ENCODE data around the gene DDX17.

The DDX17 gene

DNA sequence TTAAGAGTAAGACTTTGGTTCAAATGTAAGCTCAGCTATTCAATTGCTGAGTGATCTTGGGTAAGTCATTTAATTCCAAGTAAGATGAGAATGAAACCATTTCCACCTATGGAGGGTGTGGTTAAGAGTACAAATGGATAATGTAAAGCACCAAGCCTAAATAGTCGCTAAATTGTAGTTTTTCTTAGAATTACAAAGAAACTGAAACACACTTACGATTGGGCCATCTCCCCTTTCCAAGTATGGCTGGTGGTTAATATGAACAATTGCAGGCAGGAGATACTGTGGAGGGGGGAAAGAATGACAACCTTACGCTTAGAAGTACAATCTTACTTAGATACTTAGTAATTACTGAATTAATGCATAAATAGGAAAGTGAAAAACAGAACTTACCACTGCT lies 8.2 kb downstream of the DDX17 start:
- no peak overlapping the region for H3K27ac ChIP-seq
- peaks cover 97% of the 10 kb centered on the region for H3K36me3 ChIP-seq
- no peak for TF ChIP-seq CTCF (IDR thresholded peaks at IDR 0.05; ENCODE audit: low read depth, low read length)
- no peak for DNase-seq
- H3K9me3 ChIP-seq (ENCODE audit: severe bottlenecking) = no peaks in the 10 kb centered on the region
- H3K4me3 ChIP-seq (ENCODE audit: low read depth, low read length) = no peak overlapping the region
- no peaks in the 10 kb centered on the region for H3K27me3 ChIP-seq (ENCODE audit: insufficient read depth, low read depth, severe bottlenecking)

- H3K4me3 ChIP-seq (ENCODE audit: low read depth, low read length) = no peak overlapping the region
- no peak for DNase-seq
- H3K36me3 ChIP-seq = peaks cover 97% of the 10 kb centered on the region
- TF ChIP-seq CTCF (IDR thresholded peaks at IDR 0.05; ENCODE audit: low read depth, low read length) = no peak
- no peaks in the 10 kb centered on the region for H3K27me3 ChIP-seq (ENCODE audit: insufficient read depth, low read depth, severe bottlenecking)
- no peaks in the 10 kb centered on the region for H3K9me3 ChIP-seq (ENCODE audit: severe bottlenecking)
- H3K27ac ChIP-seq = no peak overlapping the region
These were observed 11.2 kb downstream of the DDX17 start for GRCh38 chr22:38494939-38495338.

GRCh38 chr22:38494498-38494897 lies 11.6 kb downstream of the DDX17 start:
- Histone ChIP-seq H3K27me3 (ENCODE audit: insufficient read depth, low read depth, severe bottlenecking) (no peaks in the 10 kb centered on the region), H3K4me3 (ENCODE audit: low read depth, low read length) (no peak overlapping the region), H3K9me3 (ENCODE audit: severe bottlenecking) (no peaks in the 10 kb centered on the region), H3K36me3 (peaks cover 97% of the 10 kb centered on the region), H3K27ac (no peak overlapping the region)
- no peak for TF ChIP-seq CTCF (IDR thresholded peaks at IDR 0.05; ENCODE audit: low read depth, low read length)
- DNase-seq = no peak

GRCh38 chr22:38491707-38492348 lies 14.3 kb downstream of the DDX17 start:
- Histone ChIP-seq H3K27ac (no peak overlapping the region), H3K4me3 (ENCODE audit: low read depth, low read length) (no peak overlapping the region), H3K27me3 (ENCODE audit: insufficient read depth, low read depth, severe bottlenecking) (no peaks in the 10 kb centered on the region), H3K9me3 (ENCODE audit: severe bottlenecking) (no peaks in the 10 kb centered on the region), H3K36me3 (peaks cover 98% of the 10 kb centered on the region)
- TF ChIP-seq CTCF (IDR thresholded peaks at IDR 0.05; ENCODE audit: low read depth, low read length) = no peak
- DNase-seq = no peak

DNA sequence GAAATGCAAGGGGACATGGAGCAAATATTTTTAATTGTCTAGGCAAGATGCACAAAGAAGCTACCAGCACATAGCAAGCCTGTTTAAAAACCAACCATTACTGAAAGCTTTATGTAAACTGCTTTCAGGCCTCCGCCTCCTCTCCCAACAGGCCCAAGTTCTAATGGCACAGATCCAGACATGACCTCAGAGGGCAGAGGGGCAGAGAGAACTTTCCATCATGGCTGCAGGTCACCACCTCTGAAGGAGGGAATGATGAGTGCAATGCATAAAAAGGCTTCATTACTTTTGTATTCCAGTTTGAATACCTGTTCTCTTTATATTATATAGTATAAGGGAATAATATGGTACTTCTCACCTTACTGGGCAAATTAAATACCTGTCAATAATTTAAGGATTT lies 15.2 kb downstream of the DDX17 start:
- Histone ChIP-seq H3K27me3 (ENCODE audit: insufficient read depth, low read depth, severe bottlenecking) (no peaks in the 10 kb centered on the region), H3K9me3 (ENCODE audit: severe bottlenecking) (no peaks in the 10 kb centered on the region), H3K27ac (no peak overlapping the region), H3K36me3 (peaks cover 98% of the 10 kb centered on the region), H3K4me3 (ENCODE audit: low read depth, low read length) (no peak overlapping the region)
- TF ChIP-seq CTCF (IDR thresholded peaks at IDR 0.05; ENCODE audit: low read depth, low read length) = no peak
- DNase-seq = no peak

DNA sequence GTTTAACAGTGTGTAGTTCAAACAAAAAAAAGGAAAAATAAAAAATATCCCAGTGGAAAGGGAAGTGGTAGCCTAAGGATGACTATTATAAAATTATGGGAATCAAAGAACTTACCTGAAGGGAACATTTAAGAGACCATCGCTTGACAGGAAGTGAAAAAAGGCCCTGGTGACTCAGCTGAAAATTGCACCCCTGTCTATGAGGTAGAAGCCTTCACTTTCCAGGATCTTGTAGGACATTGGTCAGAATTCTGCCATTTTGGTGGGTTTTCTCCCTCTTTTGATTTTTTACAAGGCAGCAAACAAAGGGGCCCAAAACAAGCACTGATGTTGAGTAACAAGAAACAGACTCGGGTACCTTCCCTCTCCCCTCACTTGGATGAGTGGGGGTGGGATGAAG lies 15.6 kb downstream of the DDX17 start:
- peaks cover 96% of the 10 kb centered on the region for H3K36me3 ChIP-seq
- TF ChIP-seq CTCF (IDR thresholded peaks at IDR 0.05; ENCODE audit: low read depth, low read length) = no peak
- H3K27me3 ChIP-seq (ENCODE audit: insufficient read depth, low read depth, severe bottlenecking) = no peaks in the 10 kb centered on the region
- no peak for DNase-seq
- no peaks in the 10 kb centered on the region for H3K9me3 ChIP-seq (ENCODE audit: severe bottlenecking)
- H3K27ac ChIP-seq = no peak overlapping the region
- H3K4me3 ChIP-seq (ENCODE audit: low read depth, low read length) = no peak overlapping the region

Data from WERI-Rb-1 (cell line).